Cardiac septum (tissue), 1 donor: Measurements from ENCODE around the gene FOSB. TPM values are rescaled to one million over a fixed set of nuclear protein-coding genes. Genes with fewer than 3 reads are reported as not detected.

Experiments used
- DNase-seq: peaks from one replicate; pipeline ENCODE4 v3.0.0-alpha.2; 2020; ENCODE audit warnings: low spot score
- intact Hi-C: fragments of 100-400 bp; cut with DNase I; formaldehyde crosslinking; loops from one replicate; pipeline ENCODE4 v1.14.0; 2022
- total RNA-seq: library from RNA; stranded (reverse); fragmentation: NEBNext Ultra II Directional; extraction: Animal tissue kit (Norgen Biotek cat#: 25700); gene quantifications from one replicate; pipeline ENCODE4 v1.2.1, GENCODE V29; 2021
- donor health status: DM: no; HTN: no; CAD: no.

The FOSB gene
- total RNA-seq, 1 donor from 2014 or later, result 0.94 TPM

DNA sequence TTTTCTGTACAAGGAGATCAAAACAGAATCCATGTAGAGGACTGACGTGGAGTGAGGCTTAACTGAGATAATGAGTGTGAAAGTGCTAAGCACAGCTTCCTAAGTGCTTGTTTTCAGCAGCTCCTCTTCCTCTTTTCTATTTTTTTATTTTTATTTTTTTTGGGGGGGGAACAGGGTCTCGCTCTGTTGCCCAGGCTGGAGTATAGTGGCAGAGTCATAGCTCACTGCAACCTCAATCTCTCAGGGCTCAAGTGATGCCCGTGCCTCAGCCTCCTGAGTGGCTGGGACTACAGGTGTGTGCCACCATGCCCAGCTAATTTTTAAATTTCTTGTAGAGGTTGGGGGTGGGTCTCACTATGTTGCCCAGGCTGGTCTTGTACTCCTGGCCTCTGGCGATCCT is 5.6 kb upstream of the FOSB start:
- DNase-seq, result no peak
- intact Hi-C loops, result no loop called here

- intact Hi-C loops, result no loop called here
- no peak for DNase-seq
Measured at GRCh38 chr19:45463241-45463640, 4.6 kb upstream of the FOSB start.

GRCh38 chr19:45464274-45464673 is 3.5 kb upstream of the FOSB start:
- no peak for DNase-seq
- intact Hi-C loops, result no loop called here

GRCh38 chr19:45464852-45465441 is 2.8 kb upstream of the FOSB start:
- intact Hi-C loops, result no loop called here
- no peak for DNase-seq

- no peak for DNase-seq
- intact Hi-C loops, result loop anchor here (1.0 to 2.0 kb wide), 2 partner anchors 11 to 16 kb away; no protein-coding TSS in a partner anchor
Measured at GRCh38 chr19:45467115-45467455, 711 bp upstream of the FOSB start.

DNA sequence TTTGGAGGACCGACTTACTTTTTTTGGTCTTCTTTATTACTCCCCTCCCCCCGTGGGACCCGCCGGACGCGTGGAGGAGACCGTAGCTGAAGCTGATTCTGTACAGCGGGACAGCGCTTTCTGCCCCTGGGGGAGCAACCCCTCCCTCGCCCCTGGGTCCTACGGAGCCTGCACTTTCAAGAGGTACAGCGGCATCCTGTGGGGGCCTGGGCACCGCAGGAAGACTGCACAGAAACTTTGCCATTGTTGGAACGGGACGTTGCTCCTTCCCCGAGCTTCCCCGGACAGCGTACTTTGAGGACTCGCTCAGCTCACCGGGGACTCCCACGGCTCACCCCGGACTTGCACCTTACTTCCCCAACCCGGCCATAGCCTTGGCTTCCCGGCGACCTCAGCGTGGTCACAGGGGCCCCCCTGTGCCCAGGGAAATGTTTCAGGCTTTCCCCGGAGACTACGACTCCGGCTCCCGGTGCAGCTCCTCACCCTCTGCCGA is 409 bp downstream of the FOSB start:
- DNase-seq, result no peak
- intact Hi-C loops, result no loop called here

GRCh38 chr19:45468803-45469131 is 971 bp downstream of the FOSB start:
- no peak for DNase-seq
- intact Hi-C loops, result no loop called here

GRCh38 chr19:45469132-45469944 is 1.5 kb downstream of the FOSB start:
- DNase-seq, result peak; percentile 96
- intact Hi-C loops, result no loop called here

DNA sequence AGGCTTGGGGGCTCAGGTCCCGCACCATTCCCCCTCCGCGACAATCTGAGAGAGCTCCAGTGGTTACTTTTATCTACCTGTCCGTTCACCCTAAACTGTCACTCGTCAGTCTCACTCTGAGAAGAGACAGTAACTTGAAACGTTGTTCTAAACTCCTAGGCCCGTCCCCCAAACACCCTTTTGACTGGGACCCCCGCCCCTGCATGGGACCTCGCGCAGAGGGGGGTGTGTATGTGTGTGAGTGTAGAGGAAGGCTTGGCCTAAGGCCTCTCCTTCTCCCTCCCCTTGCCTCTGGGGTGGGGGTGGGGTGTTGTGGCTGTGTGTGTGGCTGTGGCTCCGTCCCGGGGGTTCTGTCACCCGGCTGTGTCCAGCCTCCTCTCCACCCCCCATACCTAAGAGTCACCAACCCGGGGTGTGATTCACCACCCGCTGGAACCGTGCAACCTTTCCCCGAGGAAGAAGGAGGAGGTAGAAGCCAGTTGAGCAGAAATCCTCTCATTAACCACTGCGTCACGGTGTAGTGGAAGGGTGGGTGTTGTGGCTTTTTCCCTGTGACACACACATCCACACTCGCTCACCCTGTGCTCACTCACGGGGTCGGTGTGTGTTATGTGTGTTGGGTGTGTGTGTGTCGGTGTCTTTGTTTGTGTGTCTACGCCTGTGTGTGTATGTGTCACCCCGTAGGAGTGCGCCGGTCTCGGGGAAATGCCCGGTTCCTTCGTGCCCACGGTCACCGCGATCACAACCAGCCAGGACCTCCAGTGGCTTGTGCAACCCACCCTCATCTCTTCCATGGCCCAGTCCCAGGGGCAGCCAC is 2.4 kb downstream of the FOSB start:
- no peak for DNase-seq
- intact Hi-C loops, result no loop called here

DNA sequence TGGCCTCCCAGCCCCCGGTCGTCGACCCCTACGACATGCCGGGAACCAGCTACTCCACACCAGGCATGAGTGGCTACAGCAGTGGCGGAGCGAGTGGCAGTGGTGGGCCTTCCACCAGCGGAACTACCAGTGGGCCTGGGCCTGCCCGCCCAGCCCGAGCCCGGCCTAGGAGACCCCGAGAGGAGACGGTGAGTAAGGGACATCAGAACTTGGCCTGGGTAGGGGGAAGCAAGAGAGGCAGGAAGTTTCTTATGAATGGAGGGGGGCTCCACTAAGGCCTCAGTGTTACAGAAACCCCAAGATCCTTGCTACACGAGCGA is 2.9 kb downstream of the FOSB start:
- no peak for DNase-seq

GRCh38 chr19:45471111-45471930 is 3.5 kb downstream of the FOSB start:
- no peak for DNase-seq
- intact Hi-C loops, result no loop called here

More for the DNA sequence above, 2.9 kb downstream of the FOSB start:
- intact Hi-C loops, result no loop called here

- no peak for DNase-seq
- intact Hi-C loops, result no loop called here
Measured at GRCh38 chr19:45471931-45472562, 4.3 kb downstream of the FOSB start.

DNA sequence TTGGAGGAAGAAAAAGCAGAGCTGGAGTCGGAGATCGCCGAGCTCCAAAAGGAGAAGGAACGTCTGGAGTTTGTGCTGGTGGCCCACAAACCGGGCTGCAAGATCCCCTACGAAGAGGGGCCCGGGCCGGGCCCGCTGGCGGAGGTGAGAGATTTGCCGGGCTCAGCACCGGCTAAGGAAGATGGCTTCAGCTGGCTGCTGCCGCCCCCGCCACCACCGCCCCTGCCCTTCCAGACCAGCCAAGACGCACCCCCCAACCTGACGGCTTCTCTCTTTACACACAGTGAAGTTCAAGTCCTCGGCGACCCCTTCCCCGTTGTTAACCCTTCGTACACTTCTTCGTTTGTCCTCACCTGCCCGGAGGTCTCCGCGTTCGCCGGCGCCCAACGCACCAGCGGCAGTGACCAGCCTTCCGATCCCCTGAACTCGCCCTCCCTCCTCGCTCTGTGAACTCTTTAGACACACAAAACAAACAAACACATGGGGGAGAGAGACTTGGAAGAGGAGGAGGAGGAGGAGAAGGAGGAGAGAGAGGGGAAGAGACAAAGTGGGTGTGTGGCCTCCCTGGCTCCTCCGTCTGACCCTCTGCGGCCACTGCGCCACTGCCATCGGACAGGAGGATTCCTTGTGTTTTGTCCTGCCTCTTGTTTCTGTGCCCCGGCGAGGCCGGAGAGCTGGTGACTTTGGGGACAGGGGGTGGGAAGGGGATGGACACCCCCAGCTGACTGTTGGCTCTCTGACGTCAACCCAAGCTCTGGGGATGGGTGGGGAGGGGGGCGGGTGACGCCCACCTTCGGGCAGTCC is 5.0 kb downstream of the FOSB start:
- DNase-seq, result no peak
- intact Hi-C loops, result no loop called here

DNA sequence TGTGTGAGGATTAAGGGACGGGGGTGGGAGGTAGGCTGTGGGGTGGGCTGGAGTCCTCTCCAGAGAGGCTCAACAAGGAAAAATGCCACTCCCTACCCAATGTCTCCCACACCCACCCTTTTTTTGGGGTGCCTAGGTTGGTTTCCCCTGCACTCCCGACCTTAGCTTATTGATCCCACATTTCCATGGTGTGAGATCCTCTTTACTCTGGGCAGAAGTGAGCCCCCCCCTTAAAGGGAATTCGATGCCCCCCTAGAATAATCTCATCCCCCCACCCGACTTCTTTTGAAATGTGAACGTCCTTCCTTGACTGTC is 5.5 kb downstream of the FOSB start:
- no peak for DNase-seq
- intact Hi-C loops, result no loop called here

DNA sequence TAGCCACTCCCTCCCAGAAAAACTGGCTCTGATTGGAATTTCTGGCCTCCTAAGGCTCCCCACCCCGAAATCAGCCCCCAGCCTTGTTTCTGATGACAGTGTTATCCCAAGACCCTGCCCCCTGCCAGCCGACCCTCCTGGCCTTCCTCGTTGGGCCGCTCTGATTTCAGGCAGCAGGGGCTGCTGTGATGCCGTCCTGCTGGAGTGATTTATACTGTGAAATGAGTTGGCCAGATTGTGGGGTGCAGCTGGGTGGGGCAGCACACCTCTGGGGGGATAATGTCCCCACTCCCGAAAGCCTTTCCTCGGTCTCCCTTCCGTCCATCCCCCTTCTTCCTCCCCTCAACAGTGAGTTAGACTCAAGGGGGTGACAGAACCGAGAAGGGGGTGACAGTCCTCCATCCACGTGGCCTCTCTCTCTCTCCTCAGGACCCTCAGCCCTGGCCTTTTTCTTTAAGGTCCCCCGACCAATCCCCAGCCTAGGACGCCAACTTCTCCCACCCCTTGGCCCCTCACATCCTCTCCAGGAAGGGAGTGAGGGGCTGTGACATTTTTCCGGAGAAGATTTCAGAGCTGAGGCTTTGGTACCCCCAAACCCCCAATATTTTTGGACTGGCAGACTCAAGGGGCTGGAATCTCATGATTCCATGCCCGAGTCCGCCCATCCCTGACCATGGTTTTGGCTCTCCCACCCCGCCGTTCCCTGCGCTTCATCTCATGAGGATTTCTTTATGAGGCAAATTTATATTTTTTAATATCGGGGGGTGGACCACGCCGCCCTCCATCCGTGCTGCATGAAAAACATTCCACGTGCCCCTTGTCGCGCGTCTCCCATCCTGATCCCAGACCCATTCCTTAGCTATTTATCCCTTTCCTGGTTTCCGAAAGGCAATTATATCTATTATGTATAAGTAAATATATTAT is 6.1 kb downstream of the FOSB start:
- intact Hi-C loops, result no loop called here

GRCh38 chr19:45474606-45475521 is 7.1 kb downstream of the FOSB start:
- intact Hi-C loops, result no loop called here
- DNase-seq, result no peak

More for the DNA sequence above, 6.1 kb downstream of the FOSB start:
- DNase-seq, result no peak
